Stimulated activated CD8-positive, alpha-beta memory T cell treated with anti-CD3 and anti-CD28 coated beads, Interleukin-15, amount 100 ng/mL, for 4 hours (primary cell): ENCODE measurements around the gene AATF.

Experiments
- DNase-seq, 2 donors: peaks; one replicate each; pipeline ENCODE4 v3.0.0-alpha.2; 2020; ENCODE audit warnings: low read depth in 2 of 2

The AATF gene

DNA sequence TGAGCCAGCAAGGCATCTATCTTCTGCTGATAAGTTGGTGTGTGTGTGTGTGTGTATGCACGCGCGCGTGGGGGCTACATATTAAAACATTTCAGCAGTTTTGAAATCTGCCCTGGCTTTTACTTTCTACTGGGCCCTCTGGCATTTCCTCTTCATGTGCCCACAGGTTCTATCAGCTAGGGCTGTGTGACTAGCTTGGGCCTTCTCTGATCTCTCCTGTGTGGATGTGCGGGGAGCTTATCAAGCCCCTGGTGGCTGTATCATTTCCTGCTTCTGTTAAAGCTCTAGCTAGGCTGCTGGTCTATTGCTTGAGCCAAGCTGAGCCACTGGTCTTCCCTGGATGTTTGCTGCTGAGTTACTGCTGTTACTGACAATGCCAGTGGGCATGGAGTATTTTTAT is 132.5 kb downstream of the AATF start:
- DNase-seq: no peak

DNA sequence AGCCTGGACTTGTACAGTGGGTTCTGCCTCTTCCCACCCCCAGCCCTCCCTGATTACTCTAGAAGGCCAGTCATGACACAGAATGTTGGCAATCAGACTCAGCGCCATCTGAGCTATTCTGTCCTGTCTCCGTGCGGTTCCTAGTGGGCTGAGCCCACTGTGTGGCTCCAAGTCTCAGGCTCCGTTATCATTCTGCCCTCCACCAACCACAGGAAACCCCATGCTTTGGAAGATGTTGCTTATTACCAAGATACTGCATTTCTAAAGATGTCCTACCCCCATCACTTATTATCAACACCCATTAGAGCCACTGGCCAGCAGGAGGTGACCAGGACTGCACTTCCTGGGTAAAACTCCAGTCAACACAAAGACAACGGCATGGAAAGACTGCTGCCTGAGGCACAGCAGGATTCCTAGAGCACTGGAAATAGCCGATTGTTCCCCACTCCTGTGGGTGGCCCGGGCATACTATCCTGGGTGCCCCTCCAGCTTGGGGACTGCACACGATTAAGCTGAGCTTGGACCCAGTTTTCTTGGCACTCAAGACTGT is 133.6 kb downstream of the AATF start:
- no peak for DNase-seq

DNA sequence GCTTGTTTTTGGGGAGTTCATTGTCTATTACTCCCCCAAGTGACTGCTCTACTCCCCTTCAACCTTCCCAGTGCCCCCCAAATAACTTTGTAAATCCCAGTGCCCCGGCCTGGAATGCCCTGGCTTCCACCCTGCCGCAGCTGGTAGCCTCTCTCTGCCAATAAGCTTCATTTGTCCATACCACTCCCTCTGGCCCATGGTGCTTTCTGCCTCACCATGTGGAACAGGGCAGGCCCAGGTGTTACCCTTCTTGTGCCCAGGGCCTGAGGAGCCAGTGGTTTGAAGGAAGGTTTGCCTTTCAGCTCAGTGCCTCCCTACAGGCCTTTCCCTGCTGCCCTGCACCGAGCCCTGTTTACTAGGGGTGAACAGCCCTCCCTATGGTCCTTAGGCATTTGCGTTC is 134.2 kb downstream of the AATF start:
- no peak for DNase-seq

DNA sequence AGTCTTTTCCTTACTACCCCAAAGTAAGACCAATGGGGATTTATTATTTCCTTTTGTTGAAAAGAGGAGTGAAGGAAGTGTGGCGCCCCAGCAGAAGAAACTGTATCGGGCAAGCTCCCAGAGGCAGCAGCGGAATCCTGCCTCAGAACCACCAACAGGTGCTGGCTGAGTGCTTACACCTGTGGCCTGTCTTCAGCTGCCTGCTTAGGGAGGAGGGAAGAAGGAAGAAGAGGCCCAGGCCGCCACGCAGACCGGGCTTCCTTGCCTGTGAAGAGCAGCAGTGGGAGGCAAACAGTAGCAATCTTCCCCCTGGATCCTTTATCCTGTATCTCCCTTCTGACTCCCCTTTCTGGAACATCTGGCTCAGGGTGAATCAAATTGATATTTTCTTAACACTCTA is 134.7 kb downstream of the AATF start:
- DNase-seq: no peak

DNA sequence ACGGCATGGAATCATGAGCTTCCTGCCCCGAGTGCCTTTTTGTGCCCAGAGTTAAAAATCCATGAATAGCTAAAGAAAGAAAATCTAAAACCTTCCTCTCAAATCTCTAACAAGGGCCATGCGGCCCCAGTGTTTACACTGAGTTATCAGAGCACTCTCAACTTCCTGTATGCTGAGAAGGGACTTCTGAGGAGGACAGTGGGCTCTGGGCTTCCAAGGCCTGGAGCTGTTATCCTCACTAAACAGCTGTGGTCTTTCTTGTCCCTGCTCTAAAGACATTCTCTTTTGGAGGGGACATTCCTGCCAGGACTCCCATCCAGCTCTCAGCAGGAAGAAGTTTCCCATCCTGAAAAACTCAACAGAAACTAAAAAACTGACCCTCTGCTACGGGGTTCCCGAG is 135.6 kb downstream of the AATF start:
- DNase-seq: no peak

DNA sequence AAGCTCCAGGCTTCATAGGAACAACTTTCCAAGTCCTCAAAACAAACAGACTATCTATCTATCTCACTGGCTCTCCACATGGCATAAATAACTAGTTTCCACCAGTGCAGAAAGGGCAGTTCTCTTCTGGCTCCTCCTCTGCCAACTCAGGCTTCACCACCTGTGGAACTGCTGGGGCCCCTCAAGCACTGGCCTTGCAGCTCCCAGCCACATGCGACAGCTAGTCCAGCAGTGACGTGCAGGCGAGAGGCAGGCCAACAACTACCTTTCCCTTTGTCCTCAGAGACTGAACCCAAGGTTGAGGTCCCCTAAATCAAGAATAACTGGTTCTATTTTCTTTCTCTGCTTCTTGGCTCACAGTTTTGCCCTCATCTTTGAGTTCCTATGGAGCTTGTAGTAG is 137.6 kb downstream of the AATF start:
- DNase-seq: no peak

DNA sequence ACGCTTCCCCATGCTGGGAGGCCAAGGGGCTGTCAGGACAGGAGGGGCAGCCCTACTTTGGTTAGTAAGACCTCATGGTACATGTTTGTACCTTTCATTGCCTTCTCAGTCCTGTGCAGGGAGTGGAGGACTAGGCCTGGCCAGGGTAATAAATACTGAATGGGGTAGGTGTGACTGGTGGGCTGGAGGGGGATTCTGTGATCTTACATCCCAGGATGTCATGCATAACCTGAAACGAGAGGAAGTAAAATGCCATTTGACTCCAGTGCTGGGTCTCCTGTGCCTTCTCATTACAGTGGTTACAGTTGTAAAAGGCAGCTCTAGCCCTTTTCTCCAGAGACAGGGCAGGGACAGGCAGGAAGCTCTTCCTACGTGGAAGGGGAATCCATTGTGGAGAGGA is 138.2 kb downstream of the AATF start:
- no peak for DNase-seq

DNA sequence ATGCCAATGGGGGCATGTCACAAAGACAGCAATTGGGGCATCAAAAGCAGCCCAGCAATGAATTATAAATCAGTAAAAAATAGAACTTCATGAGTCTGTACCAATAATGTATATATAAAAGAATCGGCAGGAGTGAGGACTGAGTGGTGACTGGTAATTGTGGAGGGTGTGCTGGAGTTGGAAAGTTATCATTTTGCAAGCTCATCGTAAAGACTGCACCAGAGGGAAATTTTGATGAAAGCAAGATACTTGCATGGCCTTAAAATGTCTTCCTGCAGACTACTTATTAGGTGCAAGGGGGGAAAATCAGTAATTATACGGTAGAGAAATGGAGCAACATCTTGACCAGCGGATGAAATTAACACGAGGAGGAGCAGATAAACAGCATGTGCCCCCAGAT is 138.9 kb downstream of the AATF start:
- DNase-seq: no peak

DNA sequence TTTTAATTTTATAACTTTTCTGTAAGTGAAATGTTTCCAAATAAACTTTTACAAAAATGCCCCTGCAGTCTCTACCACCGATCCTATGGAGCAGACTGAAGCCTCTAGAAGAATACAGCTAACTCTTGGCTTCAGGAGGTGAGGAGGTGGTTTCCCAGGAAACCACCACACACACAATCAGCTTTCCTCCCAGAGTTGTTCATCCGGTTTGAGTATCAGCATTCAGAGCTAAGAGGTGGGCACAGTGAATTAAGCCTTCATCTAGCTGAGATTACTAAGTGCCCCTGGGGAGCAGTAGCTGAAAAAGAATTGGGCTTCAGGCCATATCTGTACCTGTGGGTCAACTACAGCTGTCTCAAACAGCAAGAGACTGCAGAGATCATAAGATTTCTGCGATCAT is 139.7 kb downstream of the AATF start:
- no peak for DNase-seq

DNA sequence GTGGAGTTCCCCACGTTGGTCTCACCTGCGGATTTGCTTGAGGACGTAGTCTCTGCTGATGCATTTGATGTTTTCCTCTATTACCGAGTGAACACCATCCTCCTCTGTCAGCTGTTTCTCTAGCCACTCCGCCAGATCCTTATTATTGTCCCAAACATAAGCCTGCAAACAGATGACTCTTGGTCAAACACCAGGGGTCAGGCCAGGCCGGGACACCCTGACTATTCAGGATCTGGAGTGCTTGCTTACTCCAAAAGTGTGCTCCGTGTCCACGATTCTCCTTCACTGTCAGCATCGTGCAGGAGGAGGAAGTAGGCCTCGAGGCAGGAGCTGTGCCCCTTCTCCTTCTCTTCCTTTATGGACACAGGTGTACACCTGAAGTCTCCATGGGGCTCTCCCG is 140.2 kb downstream of the AATF start:
- no peak for DNase-seq

DNA sequence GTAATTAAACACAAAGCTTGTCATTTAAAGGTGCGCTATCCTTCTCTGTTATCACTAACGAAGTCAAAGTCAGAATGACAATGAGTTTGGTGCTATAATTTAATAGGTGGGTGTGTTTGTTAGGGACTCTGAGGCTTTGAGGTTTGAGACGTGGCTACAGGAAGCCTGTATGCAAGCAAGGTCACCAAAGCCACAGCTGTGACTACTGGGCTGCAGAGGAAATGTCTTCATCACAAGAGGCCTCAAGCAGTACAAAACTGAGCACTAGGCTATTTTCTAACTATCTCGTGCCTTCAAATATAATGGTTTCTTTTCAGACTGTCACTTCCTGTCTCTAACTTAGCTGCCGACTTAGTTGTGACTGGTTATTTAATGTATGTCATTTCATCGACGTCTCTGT is 141.2 kb downstream of the AATF start:
- peak; percentile 11 to 28 for DNase-seq

DNA sequence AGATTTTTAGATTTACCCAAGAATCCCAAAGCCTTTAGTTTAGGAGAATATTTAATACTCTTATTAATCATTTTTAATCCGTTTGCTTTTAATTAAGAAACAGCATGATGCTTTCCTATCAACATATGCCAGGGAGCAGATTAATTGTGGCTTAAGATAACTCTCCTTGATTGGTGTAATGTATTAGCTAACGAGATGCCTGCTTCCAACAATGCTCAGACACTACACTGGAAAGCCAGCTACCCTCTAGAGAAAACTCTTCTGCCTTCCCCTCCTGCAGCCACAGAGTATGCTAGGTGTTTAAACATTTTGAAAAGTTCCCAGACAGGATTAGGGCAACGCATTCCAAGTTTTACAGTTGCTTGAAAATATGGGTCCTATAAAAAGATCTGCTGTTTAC is 142.2 kb downstream of the AATF start:
- DNase-seq: no peak

DNA sequence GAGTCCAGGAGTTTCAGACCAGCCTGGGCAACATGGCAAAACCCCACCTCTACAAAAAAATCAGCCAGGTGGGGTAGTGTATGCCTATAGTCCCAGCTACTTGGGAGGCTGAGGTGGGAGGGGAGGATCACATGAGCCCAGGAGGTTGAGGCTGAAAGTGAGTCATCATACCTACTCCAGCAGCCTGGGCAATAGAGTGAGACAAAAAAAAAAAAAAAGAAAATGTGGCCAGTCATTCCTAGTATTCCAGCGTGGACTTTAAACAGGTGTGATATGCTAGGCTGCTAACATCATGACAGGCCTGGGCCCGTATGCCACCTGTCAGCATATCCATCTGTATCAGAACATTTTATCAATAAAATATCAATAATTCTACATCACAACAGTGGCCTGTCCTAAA is 143.3 kb downstream of the AATF start:
- DNase-seq: no peak

DNA sequence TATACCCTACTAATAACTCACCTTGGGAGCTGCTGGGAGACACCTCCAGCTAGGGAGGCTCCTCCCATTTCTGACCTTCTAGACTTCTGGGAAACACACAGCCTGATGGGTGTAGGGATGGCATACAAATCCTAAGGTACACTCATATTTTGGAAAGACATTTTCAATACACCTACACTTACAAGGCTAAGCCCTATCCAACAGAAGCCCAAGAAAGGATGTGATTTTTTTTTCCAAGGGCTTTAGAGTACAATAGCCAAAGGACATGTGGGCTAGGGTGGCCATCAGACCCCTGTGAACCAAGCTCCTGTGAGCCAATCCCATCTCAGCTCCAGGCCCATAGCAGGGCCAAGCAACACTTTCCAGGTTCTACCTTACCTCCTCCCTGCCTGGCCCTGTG is 143.9 kb downstream of the AATF start:
- DNase-seq: no peak

DNA sequence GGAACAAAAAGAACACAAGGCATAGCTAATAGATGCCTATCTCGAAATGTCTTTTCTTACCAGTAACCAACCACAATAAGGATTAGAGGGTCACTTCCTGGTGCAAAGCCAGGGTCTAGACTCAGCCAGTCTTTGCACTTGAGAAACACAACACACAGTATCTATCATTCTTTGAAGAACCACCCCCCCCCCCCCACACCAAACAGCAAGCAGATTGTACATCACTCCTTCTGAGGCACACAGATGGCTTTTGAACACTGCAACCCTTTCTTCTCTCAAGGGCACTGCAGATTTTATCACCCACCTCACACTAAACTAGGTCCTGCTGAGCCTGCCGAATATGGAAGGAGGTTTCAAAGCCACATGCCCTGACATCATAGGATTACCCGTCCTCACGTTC is 145.6 kb downstream of the AATF start:
- DNase-seq: no peak

DNA sequence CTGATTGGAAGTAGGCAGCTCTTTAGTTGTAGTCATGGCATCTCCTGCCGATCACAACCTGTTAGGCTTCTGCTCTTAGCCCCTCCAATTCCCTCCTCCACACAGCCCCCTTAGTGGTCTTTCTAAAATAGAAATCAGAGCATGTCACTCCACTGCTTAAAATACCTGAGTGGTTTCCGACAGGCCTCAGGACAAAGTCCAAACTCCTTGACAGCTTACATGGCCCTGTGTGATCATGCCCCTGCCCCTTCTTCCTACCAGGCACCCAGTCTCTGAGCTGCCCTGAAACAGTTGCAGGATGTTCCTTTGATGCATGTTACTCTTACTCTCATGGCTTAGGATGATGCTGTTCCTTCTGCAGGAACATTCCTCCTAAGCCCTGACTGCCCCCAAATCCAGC is 147.3 kb downstream of the AATF start:
- no peak for DNase-seq

DNA sequence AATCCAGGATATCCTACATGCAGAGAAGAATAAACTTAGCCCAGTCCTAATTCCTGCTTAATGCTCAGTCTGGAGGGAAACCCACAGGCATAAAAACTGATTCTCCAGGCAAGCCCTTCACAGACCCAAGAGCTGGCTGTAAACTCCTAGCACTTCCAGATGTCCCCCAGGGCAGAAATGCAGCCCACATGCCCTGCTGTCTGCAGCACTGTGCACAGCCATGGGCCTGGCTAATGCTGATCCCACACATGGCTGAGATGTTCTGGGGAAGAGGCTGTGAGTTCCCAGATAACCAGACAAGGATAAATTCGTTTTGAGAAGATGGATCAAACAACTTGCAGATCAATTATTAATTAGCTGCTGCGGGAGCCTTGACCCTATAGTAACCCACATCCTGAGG is 148.4 kb downstream of the AATF start:
- DNase-seq: no peak

DNA sequence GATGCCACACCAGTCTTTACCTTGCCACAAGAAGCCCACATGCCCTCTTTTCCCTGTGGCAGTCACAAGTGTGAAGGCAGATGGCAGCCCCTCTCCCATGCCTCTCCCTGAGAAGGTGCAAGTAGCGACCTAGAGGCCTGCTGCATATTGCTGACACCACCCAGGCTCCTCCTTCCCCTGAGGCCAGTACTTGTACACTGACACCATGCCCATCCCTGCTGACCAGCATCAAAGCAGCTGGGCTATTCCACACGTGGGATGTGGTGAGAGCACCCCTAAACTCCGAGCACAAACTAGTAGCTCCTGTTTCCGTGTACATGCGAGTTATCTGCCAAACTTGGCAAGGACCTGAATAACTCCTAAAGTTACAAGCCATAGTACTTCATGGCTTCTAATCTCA is 149.4 kb downstream of the AATF start:
- DNase-seq: no peak

DNA sequence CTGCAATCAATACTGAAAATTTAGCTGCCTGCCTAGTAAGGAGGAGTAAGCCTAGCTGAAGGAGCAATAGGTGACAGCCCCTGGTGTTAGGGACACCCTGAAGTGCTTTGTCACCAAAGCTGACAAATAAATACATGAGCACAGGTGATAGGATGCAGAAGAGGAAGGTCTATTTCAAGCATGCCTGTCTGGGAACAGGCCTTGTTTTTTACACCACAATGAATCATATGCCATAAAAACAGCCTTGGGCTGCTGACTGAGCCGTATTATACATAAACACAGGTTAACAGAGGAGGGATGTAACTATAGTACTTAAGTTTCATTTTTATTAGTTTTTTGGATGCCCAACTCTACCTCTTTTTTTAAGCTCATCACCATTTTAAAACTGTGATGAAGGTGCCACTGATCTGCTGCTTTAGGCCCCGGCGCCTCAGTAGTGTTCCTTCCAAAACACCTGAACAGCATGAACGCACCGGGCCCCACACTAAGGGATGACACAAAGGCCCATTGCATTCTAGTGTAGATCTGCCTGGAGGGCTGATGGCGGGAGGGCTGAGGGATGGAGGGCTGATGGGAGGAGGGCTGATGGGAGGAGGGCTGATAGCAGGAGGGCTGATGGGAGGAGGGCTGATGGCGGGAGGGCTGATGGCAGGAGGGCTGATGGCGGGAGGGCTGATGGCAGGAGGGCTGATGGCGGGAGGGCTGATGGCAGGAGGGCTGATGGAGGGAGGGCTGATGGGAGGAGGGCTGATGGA is 150.3 kb downstream of the AATF start:
- DNase-seq: no peak

DNA sequence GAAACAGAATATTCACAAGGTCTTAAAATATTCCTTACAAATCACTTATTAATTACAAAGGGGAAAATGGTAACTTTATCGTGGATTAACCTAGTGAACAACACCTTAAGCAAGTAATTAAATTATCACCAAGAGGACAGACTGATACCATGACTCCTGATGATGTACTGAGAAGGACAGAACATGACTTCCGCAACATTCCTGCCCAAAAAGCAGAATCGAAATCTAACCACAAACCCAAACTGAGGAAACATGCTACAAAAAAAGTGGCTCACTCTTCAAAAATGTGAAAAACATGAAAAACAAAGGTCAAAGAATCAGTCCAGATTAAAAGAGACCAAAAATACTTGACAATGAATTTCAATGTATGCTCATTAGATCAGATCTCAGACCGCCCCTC is 151.5 kb downstream of the AATF start:
- DNase-seq: no peak

DNA sequence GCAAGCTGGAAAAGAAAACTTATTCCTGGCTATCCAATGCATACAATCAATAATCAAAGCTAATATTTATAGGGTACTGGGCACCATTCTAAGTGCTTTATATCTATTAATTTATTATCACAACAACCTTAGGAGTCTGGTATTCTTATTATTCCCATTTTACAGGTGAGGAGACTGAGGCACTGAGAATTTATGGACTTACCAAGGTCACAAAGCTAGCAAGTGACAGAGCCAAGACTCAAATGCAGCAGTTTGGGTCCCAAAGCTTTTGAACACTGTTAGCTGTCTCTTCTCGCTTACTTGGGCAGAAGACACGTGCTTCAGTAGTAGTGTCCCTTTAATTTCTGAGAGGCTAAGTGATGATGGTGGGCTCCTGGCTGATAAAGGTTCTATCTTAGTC is 152.6 kb downstream of the AATF start:
- no peak for DNase-seq

DNA sequence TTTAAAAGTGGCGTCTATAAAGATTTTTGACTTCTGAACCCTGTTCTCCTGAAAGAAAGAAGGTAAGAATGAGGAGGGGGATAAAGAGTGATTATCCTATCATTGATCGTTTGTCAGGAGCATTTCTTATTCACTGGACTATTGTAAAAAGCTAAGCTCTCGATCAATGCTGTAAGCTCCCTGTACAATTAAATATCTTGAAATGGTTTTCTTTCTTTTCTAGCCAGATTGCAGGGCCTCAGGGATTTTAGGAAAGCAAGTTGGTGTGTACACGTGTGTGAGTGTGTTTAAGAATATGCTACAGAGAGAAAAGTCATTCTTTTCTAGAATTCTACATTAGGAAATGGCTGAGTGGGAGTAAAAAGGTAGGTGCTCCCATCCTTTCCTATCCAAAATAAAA is 154.5 kb downstream of the AATF start:
- no peak for DNase-seq

DNA sequence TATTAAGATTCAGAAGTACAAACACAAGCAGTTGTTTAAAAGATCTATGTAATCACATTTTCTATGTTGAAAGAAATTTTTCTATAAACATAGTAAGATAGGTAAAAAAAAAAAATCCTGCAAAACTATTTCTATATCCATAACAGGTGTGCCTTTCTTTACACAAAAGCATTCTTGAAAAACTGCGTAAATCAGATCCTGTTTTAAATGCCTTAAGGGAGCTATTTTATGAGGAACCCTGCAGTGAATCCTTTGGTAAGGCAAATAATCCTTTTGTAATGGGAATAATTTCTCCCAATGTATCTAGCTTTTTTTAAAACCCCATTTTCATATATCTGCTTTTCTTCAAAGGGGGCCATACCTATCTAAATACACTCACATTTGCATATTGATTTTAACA is 157.3 kb downstream of the AATF start:
- no peak for DNase-seq
